SK-N-SH (cell line): ENCODE data around the gene ADGB.

Experiments used
- ELF1 ChIP-seq: IDR thresholded peaks from 2 replicates; pipeline ENCODE4 v1.4.0; 2012
- GABPA ChIP-seq: IDR thresholded peaks from 2 replicates; pipeline ENCODE4 v1.4.0; 2012; ENCODE audit warnings: low read depth, mild to moderate bottlenecking
- TF ChIP-seq, protein P1 (sequence below): fragments of 200-600 bp; sonication (generic); IDR thresholded peaks from 2 replicates; pipeline ENCODE4 v1.6.1; 2017; ENCODE audit warnings: antibody characterized with exemption, mild to moderate bottlenecking, moderate library complexity

GRCh38 chr6:146657432-146657831, 58.7 kb downstream of the ADGB start:
- TF ChIP-seq ELF1 (no peak), GABPA (no peak)
- TF ChIP-seq, protein P1, sequence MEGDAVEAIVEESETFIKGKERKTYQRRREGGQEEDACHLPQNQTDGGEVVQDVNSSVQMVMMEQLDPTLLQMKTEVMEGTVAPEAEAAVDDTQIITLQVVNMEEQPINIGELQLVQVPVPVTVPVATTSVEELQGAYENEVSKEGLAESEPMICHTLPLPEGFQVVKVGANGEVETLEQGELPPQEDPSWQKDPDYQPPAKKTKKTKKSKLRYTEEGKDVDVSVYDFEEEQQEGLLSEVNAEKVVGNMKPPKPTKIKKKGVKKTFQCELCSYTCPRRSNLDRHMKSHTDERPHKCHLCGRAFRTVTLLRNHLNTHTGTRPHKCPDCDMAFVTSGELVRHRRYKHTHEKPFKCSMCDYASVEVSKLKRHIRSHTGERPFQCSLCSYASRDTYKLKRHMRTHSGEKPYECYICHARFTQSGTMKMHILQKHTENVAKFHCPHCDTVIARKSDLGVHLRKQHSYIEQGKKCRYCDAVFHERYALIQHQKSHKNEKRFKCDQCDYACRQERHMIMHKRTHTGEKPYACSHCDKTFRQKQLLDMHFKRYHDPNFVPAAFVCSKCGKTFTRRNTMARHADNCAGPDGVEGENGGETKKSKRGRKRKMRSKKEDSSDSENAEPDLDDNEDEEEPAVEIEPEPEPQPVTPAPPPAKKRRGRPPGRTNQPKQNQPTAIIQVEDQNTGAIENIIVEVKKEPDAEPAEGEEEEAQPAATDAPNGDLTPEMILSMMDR: no peak
